Thoracic aorta (tissue), 2 donors: ENCODE measurements around the gene RAB3B. TPM values are rescaled to one million over a fixed set of nuclear protein-coding genes. Genes with fewer than 3 reads are reported as not detected.
"Not testable (repeated sequence)": the region's sequence is repeated elsewhere in the genome, so short reads cannot be mapped to it uniquely, and the experiment has no call there.

Experiments used
- ATAC-seq: fragments of 150-250 bp; one replicate; pipeline ENCODE4 v1.8.0; 2017; ENCODE audit warnings: low read depth; ENCODE audit not compliant: insufficient number of reproducible peaks, low FRiP score
- DNase-seq: peaks from one replicate; pipeline ENCODE4 v3.0.0-alpha.2; 2020; ENCODE audit warnings: low spot score
- H3K27ac ChIP-seq, 2 donors: fragments of 200-600 bp; sonication (generic); 1 replicate in 1 of 2; 2 replicates in 1 of 2; pipeline ENCODE4 v1.5.1; 2016; ENCODE audit warnings: mild to moderate bottlenecking in 2 of 2, moderate library complexity in 2 of 2
- H3K27me3 ChIP-seq: fragments of 200-600 bp; sonication (generic); replicated peaks from 2 replicates; pipeline ENCODE4 v1.6.0; 2016; ENCODE audit warnings: mild to moderate bottlenecking; ENCODE audit not compliant: insufficient read depth
- H3K36me3 ChIP-seq: fragments of 200-600 bp; sonication (generic); one replicate; pipeline ENCODE4 v1.5.1; 2016
- H3K4me1 ChIP-seq, 2 donors: fragments of 200-600 bp; sonication (generic); 1 replicate in 1 of 2; 2 replicates in 1 of 2; pipeline versions ENCODE4 v1.5.1 to v1.6.0; 2016; ENCODE audit warnings: low read depth in 2 of 2, mild to moderate bottlenecking in 1 of 2; ENCODE audit not compliant: control insufficient read depth in 1 of 2
- H3K4me3 ChIP-seq: fragments of 200-600 bp; sonication (generic); 2 replicates; pipeline ENCODE4 v1.5.1; 2016; ENCODE audit warnings: mild to moderate bottlenecking
- H3K9me3 ChIP-seq: fragments of 200-600 bp; sonication (generic); 2 replicates; pipeline ENCODE4 v1.5.1; 2016
- CTCF ChIP-seq: fragments of 200-600 bp; sonication (generic); IDR thresholded peaks from one replicate; pipeline ENCODE4 v1.5.1; 2019; ENCODE audit warnings: antibody characterized with exemption
- total RNA-seq, 2 donors: library from RNA; depleted of rRNA; stranded (reverse); fragments of >200 nt; gene quantifications; one replicate each; pipeline versions ENCODE4 v1.1.0 to v1.2.3, GENCODE V29; 2016

Gene RAB3B
- total RNA-seq, 2 donors from 2014 or later, result not detected

GRCh38 chr1:51973587-51974474 is 16.7 kb downstream of the RAB3B start:
- ATAC-seq, result no peak
- DNase-seq, result no peak
- no peaks in the 10 kb centered on the region for H3K9me3 ChIP-seq
- no peak overlapping the region for H3K4me3 ChIP-seq
- H3K27ac ChIP-seq, result no peak overlapping the region
- H3K27me3 ChIP-seq, result no peaks in the 10 kb centered on the region
- H3K36me3 ChIP-seq, result no peaks in the 10 kb centered on the region
- TF ChIP-seq CTCF, result no peak
- no peaks in the 10 kb centered on the region for H3K4me1 ChIP-seq

- Histone ChIP-seq H3K36me3 (no peaks in the 10 kb centered on the region), H3K9me3 (no peaks in the 10 kb centered on the region), H3K27ac (no peak overlapping the region), H3K4me1 (no peaks in the 10 kb centered on the region), H3K4me3 (no peak overlapping the region), H3K27me3 (no peaks in the 10 kb centered on the region)
- TF ChIP-seq CTCF, result no peak
- DNase-seq, result no peak
- no peak for ATAC-seq
Observed at GRCh38 chr1:51969038-51969705, 21.3 kb downstream of the RAB3B start.

- Histone ChIP-seq H3K4me1 (no peaks in the 10 kb centered on the region), H3K27ac (no peak overlapping the region), H3K27me3 (no peaks in the 10 kb centered on the region), H3K36me3 (no peaks in the 10 kb centered on the region), H3K4me3 (no peak overlapping the region), H3K9me3 (no peaks in the 10 kb centered on the region)
- DNase-seq (no peak), ATAC-seq (no peak)
- TF ChIP-seq CTCF, result no peak
Observed at GRCh38 chr1:51968632-51969031, 21.9 kb downstream of the RAB3B start.

- H3K36me3 ChIP-seq, DNase-seq, H3K9me3 ChIP-seq, H3K4me3 ChIP-seq, H3K27ac ChIP-seq, H3K4me1 ChIP-seq, H3K27me3 ChIP-seq, ATAC-seq: not testable (repeated sequence)
Observed at GRCh38 chr1:51967213-51967791, 23.2 kb downstream of the RAB3B start.

- no peak for DNase-seq
- H3K36me3 ChIP-seq, result no peaks in the 10 kb centered on the region
- H3K9me3 ChIP-seq, result no peaks in the 10 kb centered on the region
- no peaks in the 10 kb centered on the region for H3K27me3 ChIP-seq
- no peaks in the 10 kb centered on the region for H3K4me1 ChIP-seq
- H3K27ac ChIP-seq, result no peak overlapping the region
- no peak overlapping the region for H3K4me3 ChIP-seq
- no peak for TF ChIP-seq CTCF
- ATAC-seq, result no peak
Observed at GRCh38 chr1:51966559-51966958, 23.9 kb downstream of the RAB3B start.
